IMR-90 (cell line): ENCODE results near the gene GPRC6A. TPM values are rescaled to one million over a fixed set of nuclear protein-coding genes. Genes with fewer than 3 reads are reported as not detected.

Experiments
- ATAC-seq: fragments of 200-7000 bp; cut with Tn5 transposase; 2 replicates; pipeline ENCODE4 v1.9.1; 2020; ENCODE audit warnings: low read depth, mild to moderate bottlenecking, moderate library complexity
- BruUV-seq: library from RNA; stranded (reverse); fragments of 400-500 nt; replicated peaks from 2 replicates; lab custom pipeline; 2021; lab: Mats Ljungman, UMichigan
- CTCF ChIA-PET: fragments of 300-600 bp; formaldehyde crosslinking; extraction: SDS; loops from one replicate; lab custom pipeline; 2021; ENCODE audit warnings: antibody characterized with exemption; lab: Yijun Ruan, JAX
- POLR2A ChIA-PET: fragments of 300-600 bp; sonication (Branson Sonifier 250); formaldehyde crosslinking; loops from one replicate; lab custom pipeline; 2022; ENCODE audit warnings: antibody characterized with exemption; ENCODE audit not compliant: unreplicated experiment; lab: Charles Lee
- DNase-seq: peaks from one replicate; pipeline ENCODE4 v3.0.0; 2013
- H2AFZ ChIP-seq: replicated peaks from 2 replicates; pipeline ENCODE3; 2013; ENCODE audit warnings: low read length, mild to moderate bottlenecking; ENCODE audit not compliant: poor library complexity
- H2AK5ac ChIP-seq: 2 replicates; pipeline ENCODE4 v1.6.1; 2013; ENCODE audit warnings: low read depth, low read length, inconsistent platforms
- H2AK9ac ChIP-seq: replicated peaks from 2 replicates; pipeline ENCODE3; 2013; ENCODE audit warnings: mild to moderate bottlenecking, low read depth, low read length, moderate library complexity; ENCODE audit not compliant: poor library complexity
- H2BK120ac ChIP-seq: 2 replicates; pipeline ENCODE4 v1.6.1; 2013; ENCODE audit warnings: low read depth, low read length, inconsistent platforms
- H2BK15ac ChIP-seq: 3 replicates; pipeline ENCODE4 v1.6.1; 2013; ENCODE audit warnings: low read depth, low read length, inconsistent platforms
- H2BK20ac ChIP-seq: 2 replicates; pipeline ENCODE4 v1.6.1; 2013; ENCODE audit warnings: low read depth, mild to moderate bottlenecking, inconsistent platforms, low read length, moderate library complexity
- H2BK5ac ChIP-seq: 2 replicates; pipeline ENCODE4 v1.6.1; 2013; ENCODE audit warnings: mild to moderate bottlenecking, low read depth, low read length, inconsistent platforms; ENCODE audit not compliant: poor library complexity, severe bottlenecking
- H3K14ac ChIP-seq: replicated peaks from 2 replicates; pipeline ENCODE4 v1.6.1; 2013; ENCODE audit warnings: low read depth, low read length, inconsistent platforms
- H3K18ac ChIP-seq: 2 replicates; pipeline ENCODE4 v1.6.1; 2013; ENCODE audit warnings: low read depth, low read length, control low read depth
- H3K23ac ChIP-seq: 2 replicates; pipeline ENCODE4 v1.6.1; 2013; ENCODE audit warnings: low read depth, low read length, inconsistent platforms
- H3K27ac ChIP-seq: 2 replicates; pipeline ENCODE4 v1.5.1; 2013; ENCODE audit warnings: mild to moderate bottlenecking, control low read depth, low read length; ENCODE audit not compliant: insufficient read depth
- H3K27me3 ChIP-seq: 2 replicates; pipeline ENCODE4 v1.6.1; 2013; ENCODE audit warnings: low read length; ENCODE audit not compliant: control insufficient read depth, insufficient read depth
- H3K36me3 ChIP-seq: 2 replicates; pipeline ENCODE4 v1.6.1; 2013; ENCODE audit warnings: low read length, mixed read lengths; ENCODE audit not compliant: control insufficient read depth, insufficient read depth
- H3K4ac ChIP-seq: 2 replicates; pipeline ENCODE4 v1.6.1; 2013; ENCODE audit warnings: low read depth, low read length, inconsistent platforms
- H3K4me1 ChIP-seq: 2 replicates; pipeline ENCODE4 v1.6.1; 2013; ENCODE audit warnings: low read length, mixed read lengths; ENCODE audit not compliant: control insufficient read depth, insufficient read depth
- H3K4me2 ChIP-seq: 2 replicates; pipeline ENCODE4 v1.6.1; 2013; ENCODE audit warnings: low read depth, mild to moderate bottlenecking, control low read depth, low read length, moderate library complexity
- H3K4me3 ChIP-seq: 2 replicates; pipeline ENCODE4 v1.5.1; 2013; ENCODE audit warnings: low read depth, mild to moderate bottlenecking, control low read depth, low read length, moderate library complexity; ENCODE audit not compliant: insufficient read depth
- H3K56ac ChIP-seq: 2 replicates; pipeline ENCODE4 v1.6.1; 2013; ENCODE audit warnings: low read length, inconsistent platforms; ENCODE audit not compliant: insufficient read depth; ENCODE audit errors: extremely low read depth
- H3K79me1 ChIP-seq, 2 experiments: 2 replicates each; pipeline ENCODE4 v1.6.1; 2013; ENCODE audit warnings: low read length in 2 of 2, inconsistent platforms in 1 of 2, low read depth in 1 of 2
- H3K9ac ChIP-seq: 2 replicates; pipeline ENCODE4 v1.6.1; 2013; ENCODE audit warnings: low read depth, low read length, control low read depth
- H3K9me1 ChIP-seq: 2 replicates; pipeline ENCODE4 v1.6.1; 2013; ENCODE audit warnings: low read length, inconsistent platforms; ENCODE audit not compliant: insufficient read depth
- H3K9me3 ChIP-seq: 2 replicates; pipeline ENCODE4 v1.6.1; 2013; ENCODE audit warnings: low read length; ENCODE audit not compliant: control insufficient read depth, insufficient read depth
- H4K20me1 ChIP-seq: 2 replicates; pipeline ENCODE4 v1.6.1; 2013; ENCODE audit warnings: low read length, inconsistent platforms; ENCODE audit not compliant: insufficient read depth
- H4K5ac ChIP-seq: 2 replicates; pipeline ENCODE4 v1.6.1; 2013; ENCODE audit warnings: mild to moderate bottlenecking, low read depth, low read length, control low read depth
- H4K8ac ChIP-seq, 2 experiments: 2 replicates each; pipeline ENCODE4 v1.6.1; 2013; ENCODE audit warnings: low read depth in 2 of 2, low read length in 2 of 2, control low read depth in 1 of 2, inconsistent platforms in 1 of 2
- H4K91ac ChIP-seq: 2 replicates; pipeline ENCODE4 v1.6.1; 2013; ENCODE audit warnings: low read depth, low read length, inconsistent platforms; ENCODE audit not compliant: insufficient read depth
- BHLHE40 ChIP-seq: fragments of 150-350 bp; IDR thresholded peaks from 2 replicates; pipeline ENCODE4 v1.6.1; 2016; ENCODE audit warnings: mild to moderate bottlenecking, low read depth, low read length
- CHD1 ChIP-seq: IDR thresholded peaks from 2 replicates; pipeline ENCODE4 v1.6.1; 2012; ENCODE audit warnings: low read depth, low read length, improper control_type of control experiment
- POLR2A ChIP-seq: IDR thresholded peaks from 2 replicates; pipeline ENCODE4 v1.6.1; 2012; ENCODE audit warnings: mild to moderate bottlenecking, low read depth, low read length
- RFX5 ChIP-seq: IDR thresholded peaks from 2 replicates; pipeline ENCODE4 v1.8.0; 2012; ENCODE audit warnings: low read depth, mild to moderate bottlenecking, low read length, moderate library complexity
- WGBS, 2 experiments: methylation state at CpG; one replicate each; pipeline versions ENCODE4 v1.1.5 to v1.1.7; 2013; ENCODE audit warnings: missing lambda C conversion rate in 2 of 2; ENCODE audit not compliant: insufficient read length in 1 of 2; ENCODE audit errors: extremely low coverage in 2 of 2; 5-methylcytosine and 5-hydroxymethylcytosine counted together
- dilution Hi-C: fragments of 300-500 bp; cut with HindIII; formaldehyde crosslinking; loops from one replicate; pipeline ENCODE4 v1.14.3; 2018; ENCODE audit warnings: low sequenced_read_pairs; ENCODE audit not compliant: unreplicated experiment
- in situ Hi-C: fragments of 300-500 bp; cut with MboI; formaldehyde crosslinking; loops from 3 replicates; pipeline ENCODE4 v1.14.3; 2019; ENCODE audit warnings: low sequenced_read_pairs, inconsistent platforms, mixed read lengths
- intact Hi-C: fragments of 100-400 bp; cut with micrococcal nuclease; formaldehyde crosslinking; loops from 2 replicates; pipeline ENCODE4 v1.10.0; 2022
- polyA plus RNA-seq, 3 experiments: library from polyadenylated mRNA; depleted of rRNA; stranded (reverse); fragments of >200 nt; gene quantifications; 2 replicates each; pipeline ENCODE4 v1.2.3, GENCODE V29; 2012; ENCODE audit warnings: low replicate concordance in 1 of 3
- total RNA-seq: library from RNA; depleted of rRNA; stranded (reverse); fragments of >200 nt; gene quantifications from 2 replicates; pipeline ENCODE4 v1.2.3, GENCODE V29; 2012

GPRC6A gene
- total and polyA plus RNA-seq, 2 of the 4 experiments (the other 2 are of a cell fraction) = not detected

- no peak overlapping the region for H2AK5ac ChIP-seq
- no peaks in the 10 kb centered on the region for H3K79me1 ChIP-seq
- dilution Hi-C loops (no loop called here), in situ Hi-C loops (no loop called here), intact Hi-C loops (no loop called here)
- H3K9me3 ChIP-seq = no peaks in the 10 kb centered on the region
- ATAC-seq (no peak), DNase-seq (no peak)
- H4K91ac ChIP-seq = no peak overlapping the region
- POLR2A ChIA-PET = no interaction called here
- H2AK9ac ChIP-seq = no peak overlapping the region
- no peak for TF ChIP-seq BHLHE40
- TF ChIP-seq POLR2A = no peak
- no peak for TF ChIP-seq CHD1
- no peak for TF ChIP-seq RFX5
- no peak overlapping the region for H3K9ac ChIP-seq
- H4K5ac ChIP-seq = no peak overlapping the region
- no TSS peak for BruUV-seq
- no peaks in the 10 kb centered on the region for H4K20me1 ChIP-seq
- no peak overlapping the region for H3K4me3 ChIP-seq
- no peaks in the 10 kb centered on the region for H3K27me3 ChIP-seq
- H2BK15ac ChIP-seq = no peak overlapping the region
- H2AFZ ChIP-seq = no peak overlapping the region
- H3K27ac ChIP-seq = no peak overlapping the region
- H3K18ac ChIP-seq = no peak overlapping the region
- no peak overlapping the region for H3K4ac ChIP-seq
- H3K9me1 ChIP-seq = no peaks in the 10 kb centered on the region
- no peaks in the 10 kb centered on the region for H3K4me1 ChIP-seq
- no peak overlapping the region for H3K23ac ChIP-seq
- H3K56ac ChIP-seq = no peak overlapping the region
- H3K36me3 ChIP-seq = no peaks in the 10 kb centered on the region
- H3K14ac ChIP-seq = no peak overlapping the region
- CTCF ChIA-PET = no interaction called here
- no peak overlapping the region for H2BK120ac ChIP-seq
- 60 to 100% methylated on average over 1 of the region's 2 CpGs for WGBS, 2 experiments
- no peak overlapping the region for H2BK20ac ChIP-seq
- no peak overlapping the region for H4K8ac ChIP-seq
- H2BK5ac ChIP-seq = no peak overlapping the region
- H3K4me2 ChIP-seq = no peak overlapping the region
Observed at GRCh38 chr6:116797585-116797984, 31.3 kb downstream of the GPRC6A start.
